GM18507 (cell line): ENCODE results near the gene GCSAML.

Experiments
- DNase-seq: peaks from one replicate; pipeline ENCODE4 v3.0.0; 2011; ENCODE audit warnings: low read depth; ENCODE audit not compliant: insufficient read length; ENCODE audit errors: extremely low spot score
- FAIRE-seq: peaks from 2 replicates; lab custom pipeline; 2011; peaks lifted over from hg19 to GRCh38; lab: Jason Lieb, UNC

The GCSAML gene

GRCh38 chr1:247561711-247562110, 12.8 kb downstream of the GCSAML start:
- FAIRE-seq (no peak), DNase-seq (no peak)

GRCh38 chr1:247562198-247562597, 13.3 kb downstream of the GCSAML start:
- DNase-seq (no peak), FAIRE-seq (no peak)

GRCh38 chr1:247574236-247574635, 25.3 kb downstream of the GCSAML start:
- FAIRE-seq = no peak
- DNase-seq = no peak

- FAIRE-seq = no peak
- DNase-seq = no peak
Observed at GRCh38 chr1:247574664-247575063, 25.7 kb downstream of the GCSAML start.

- DNase-seq = no peak
- FAIRE-seq = peak; percentile 35
Observed at GRCh38 chr1:247576514-247576913, 27.6 kb downstream of the GCSAML start.

GRCh38 chr1:247578946-247579460, 30.1 kb downstream of the GCSAML start:
- FAIRE-seq (no peak), DNase-seq (no peak)

GRCh38 chr1:247588060-247588459, 39.1 kb downstream of the GCSAML start, which contains the start of gene OR2G2:
Gene OR2G2 (plus strand): TSS chr1:247588360. CDS start chr1:247588360, 0 bp downstream.
- FAIRE-seq = no peak
- DNase-seq = no peak

- FAIRE-seq = no peak
Observed at GRCh38 chr1:247605286-247605685, 56.4 kb downstream of the GCSAML start, which contains the start of gene OR2G3. Gene OR2G3 (plus strand): TSS chr1:247605586. CDS start chr1:247605586, 0 bp downstream.

GRCh38 chr1:247613405-247613804, 64.5 kb downstream of the GCSAML start:
- FAIRE-seq = no peak
- DNase-seq = no peak

More at GRCh38 chr1:247605286-247605685, 56.4 kb downstream of the GCSAML start, which contains the start of gene OR2G3:
- DNase-seq = no peak

- no peak for FAIRE-seq
- no peak for DNase-seq
Observed at GRCh38 chr1:247614625-247615024, 65.7 kb downstream of the GCSAML start.
